ENCODE measurements around the gene BANP.
"Not testable (repeated sequence)": the region's sequence is repeated elsewhere in the genome, so short reads cannot be mapped to it uniquely, and the experiment has no call there.

- TF ChIP-seq POLR2A (IDR thresholded peaks at IDR 0.05; ENCODE audit: low read length); GATA1 (IDR thresholded peaks at IDR 0.05; ENCODE audit: low read depth, low read length): not testable (repeated sequence)
Measured at GRCh38 chr16:88019041-88019820, 68.0 kb downstream of the BANP start.

Data from erythroblast (primary cell).